Measurements from ENCODE around the gene HRAS. TPM values are rescaled to one million over a fixed set of nuclear protein-coding genes. Genes with fewer than 3 reads are reported as not detected.

Gene HRAS
- total and polyA plus RNA-seq, 10 donors, result 16.6 to 90.9 (median 31.2) TPM

DNA sequence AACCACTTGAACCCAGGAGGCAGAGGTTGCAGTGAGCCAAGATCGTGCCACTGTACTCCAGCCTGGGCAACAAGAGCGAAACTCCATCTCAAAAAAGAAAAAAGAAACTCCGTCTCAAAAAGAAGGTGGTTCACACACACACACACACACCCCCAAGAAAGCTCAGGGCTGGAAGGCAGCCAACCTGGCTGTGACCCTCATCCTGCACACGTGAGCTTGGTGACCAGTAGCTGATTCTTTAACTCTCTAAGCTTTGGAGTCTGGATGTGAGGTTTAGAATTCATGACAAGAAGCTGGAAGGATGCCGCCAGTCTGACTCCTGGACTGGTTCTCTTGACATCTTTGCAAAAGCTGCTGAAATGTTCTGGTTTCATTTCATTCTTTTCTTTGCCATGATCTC is 26.4 kb downstream of the HRAS start:
- intact Hi-C loops (cut with DNase I; ENCODE audit: low total_unique reads), result no loop called here
- Histone ChIP-seq H3K4me3 (no peak overlapping the region), H3K27ac (no peak overlapping the region), H3K4me1 (peaks cover 17 to 43% (median 34%) of the 10 kb centered on the region in 6 donors), H3K9me3 (no peaks in the 10 kb centered on the region), H3K36me3 (peaks cover 0 to 51% (median 2%) of the 10 kb centered on the region in 6 donors), H3K27me3 (replicated peaks in 1 of 7) (no peaks in the 10 kb centered on the region)
- DNase-seq, result no peak
- TF ChIP-seq POLR2AphosphoS5 (IDR thresholded peaks at IDR 0.05) (no peak), POLR2A (IDR thresholded peaks at IDR 0.05) (no peak)
- TF ChIP-seq, protein P1, sequence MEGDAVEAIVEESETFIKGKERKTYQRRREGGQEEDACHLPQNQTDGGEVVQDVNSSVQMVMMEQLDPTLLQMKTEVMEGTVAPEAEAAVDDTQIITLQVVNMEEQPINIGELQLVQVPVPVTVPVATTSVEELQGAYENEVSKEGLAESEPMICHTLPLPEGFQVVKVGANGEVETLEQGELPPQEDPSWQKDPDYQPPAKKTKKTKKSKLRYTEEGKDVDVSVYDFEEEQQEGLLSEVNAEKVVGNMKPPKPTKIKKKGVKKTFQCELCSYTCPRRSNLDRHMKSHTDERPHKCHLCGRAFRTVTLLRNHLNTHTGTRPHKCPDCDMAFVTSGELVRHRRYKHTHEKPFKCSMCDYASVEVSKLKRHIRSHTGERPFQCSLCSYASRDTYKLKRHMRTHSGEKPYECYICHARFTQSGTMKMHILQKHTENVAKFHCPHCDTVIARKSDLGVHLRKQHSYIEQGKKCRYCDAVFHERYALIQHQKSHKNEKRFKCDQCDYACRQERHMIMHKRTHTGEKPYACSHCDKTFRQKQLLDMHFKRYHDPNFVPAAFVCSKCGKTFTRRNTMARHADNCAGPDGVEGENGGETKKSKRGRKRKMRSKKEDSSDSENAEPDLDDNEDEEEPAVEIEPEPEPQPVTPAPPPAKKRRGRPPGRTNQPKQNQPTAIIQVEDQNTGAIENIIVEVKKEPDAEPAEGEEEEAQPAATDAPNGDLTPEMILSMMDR (IDR thresholded peaks at IDR 0.05 in 8 of 11, conservative IDR thresholded peaks at IDR 0.05 in 3 of 11), result no peak
- WGBS, 5 donors, result 86 to 97% (median 93%) methylated on average over 5 of the region's 5 CpGs

DNA sequence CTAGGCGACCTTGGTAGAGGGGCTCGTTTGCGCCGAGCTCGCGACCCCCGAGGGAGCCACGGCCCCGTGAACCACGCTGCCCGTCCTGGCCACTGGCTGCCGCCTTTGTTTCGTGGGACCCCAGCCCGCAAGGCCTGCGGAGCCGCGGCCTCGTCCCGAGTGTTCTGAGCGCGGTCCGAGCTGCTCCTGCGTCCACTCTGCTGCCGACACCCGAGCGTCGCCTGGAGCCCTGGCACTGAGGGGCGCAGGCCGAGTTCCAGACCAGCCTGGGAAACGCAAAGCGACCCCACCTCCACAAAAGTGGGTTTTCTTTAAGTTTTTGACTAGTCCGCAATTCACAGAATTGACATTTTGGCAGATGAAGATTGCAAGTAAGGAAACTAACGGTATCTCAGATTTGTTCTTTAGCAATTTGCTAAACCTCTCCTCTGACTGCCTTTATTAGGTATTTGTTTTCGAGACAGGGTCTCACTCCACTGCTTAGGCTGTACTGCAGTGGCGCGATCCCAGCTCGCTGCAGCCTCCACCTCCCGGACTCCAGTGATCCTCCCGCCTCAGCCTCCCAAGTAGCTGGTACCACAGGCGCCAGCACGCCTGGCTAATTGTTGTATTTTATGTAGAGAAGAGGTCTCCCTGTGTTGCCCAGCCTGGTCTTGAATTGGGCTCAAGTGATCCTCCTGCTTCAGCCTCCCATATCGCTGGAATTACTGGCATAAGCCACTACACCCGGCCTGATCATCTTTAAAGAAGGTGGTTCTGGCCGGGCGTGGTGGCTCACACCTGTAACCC is 27.5 kb downstream of the HRAS start:
- intact Hi-C loops (cut with DNase I; ENCODE audit: low total_unique reads), result no loop called here
- peak overlapping the region; percentile 67 to 100 (median 99) for H3K27ac ChIP-seq
- peak; percentile 80 for DNase-seq

DNA sequence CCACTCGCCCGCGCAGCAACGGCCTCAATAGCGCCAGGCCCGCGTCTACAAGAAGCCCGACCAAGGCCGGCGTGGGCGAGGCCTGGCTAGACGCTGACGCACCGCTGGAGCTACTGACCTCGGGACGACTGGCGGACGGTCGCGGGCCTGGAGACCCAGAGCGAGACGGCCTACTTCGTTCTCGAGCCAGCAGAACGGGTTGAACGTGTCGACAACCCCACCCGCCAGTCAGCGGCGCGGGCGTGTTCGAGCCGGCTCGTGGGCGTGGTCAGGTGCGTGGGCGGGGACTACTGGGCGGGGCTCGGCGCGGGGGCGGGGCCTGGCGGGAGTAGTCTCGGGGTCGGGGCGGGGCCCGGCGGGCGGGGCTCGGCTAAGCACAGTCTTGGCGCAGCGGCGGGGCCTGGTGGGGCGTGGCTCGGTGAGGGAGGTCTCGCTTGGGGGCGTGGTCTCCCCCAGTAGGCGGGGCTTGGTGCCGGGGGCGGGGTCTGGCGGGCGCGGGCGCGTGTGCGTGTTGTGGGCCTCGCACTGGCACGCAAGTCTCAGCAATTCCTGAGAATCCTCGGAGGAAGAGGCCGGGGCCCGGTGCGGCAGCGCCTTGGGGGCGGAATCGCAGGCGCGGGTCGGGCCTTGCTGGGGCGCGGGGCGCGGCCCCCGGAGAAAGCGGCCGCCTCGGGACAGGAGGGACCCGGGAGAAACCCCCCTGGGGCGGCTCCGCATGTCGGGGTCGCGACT is 28.2 kb downstream of the HRAS start, which contains the start of gene RNH1:
TSS of gene RNH1 (minus strand) at position 248 of the 732 bp plus-strand sequence. CDS start 5,080 bp downstream, outside the sequence.
- peak; percentile 100 for DNase-seq
- intact Hi-C loops (cut with DNase I; ENCODE audit: low total_unique reads), result no loop called here
- H3K9me3 ChIP-seq, result no peaks in the 10 kb centered on the region
- TF ChIP-seq, protein P1 (IDR thresholded peaks at IDR 0.05 in 8 of 11, conservative IDR thresholded peaks at IDR 0.05 in 3 of 11), result no peak
- peak; percentile 83 to 90 (median 84) for TF ChIP-seq POLR2AphosphoS5 (IDR thresholded peaks at IDR 0.05)
- peak within 1 kb of the TSS; percentile 95 to 100 (median 99) for H3K27ac ChIP-seq
- peak within 1 kb of the TSS; percentile 61 to 94 (median 79) for H3K4me3 ChIP-seq
- H3K4me1 ChIP-seq, result peaks cover 25 to 57% (median 52%) of the 10 kb centered on the region in 6 donors
- peaks cover 0 to 39% (median 2%) of the 10 kb centered on the region in 6 donors for H3K36me3 ChIP-seq
- H3K27me3 ChIP-seq (replicated peaks in 1 of 7), result no peaks in the 10 kb centered on the region
- 0 to 2% (median 1%) methylated on average over 40 to 93 of the region's 93 CpGs; no CpG with 5 or more reads in 1 of the 5 donors for WGBS, 5 donors

More for the DNA sequence above, 27.5 kb downstream of the HRAS start:
- Histone ChIP-seq H3K4me1 (peaks cover 22 to 53% (median 44%) of the 10 kb centered on the region in 6 donors), H3K4me3 (peak overlapping the region; percentile 38 to 85 (median 72)), H3K27me3 (replicated peaks in 1 of 7) (no peaks in the 10 kb centered on the region), H3K36me3 (peaks cover 0 to 42% (median 2%) of the 10 kb centered on the region in 6 donors), H3K9me3 (no peaks in the 10 kb centered on the region)
- 45 to 63% (median 47%) methylated on average over 32 to 45 of the region's 45 CpGs for WGBS, 5 donors
- TF ChIP-seq, protein P1 (IDR thresholded peaks at IDR 0.05 in 8 of 11, conservative IDR thresholded peaks at IDR 0.05 in 3 of 11), result no peak
- TF ChIP-seq POLR2AphosphoS5 (IDR thresholded peaks at IDR 0.05) (no peak), POLR2A (IDR thresholded peaks at IDR 0.05) (no peak)

Data from spleen (tissue), 11 donors.